Spleen (tissue), 11 donors: ENCODE measurements around the gene NOXA1. TPM values are rescaled to one million over a fixed set of nuclear protein-coding genes. Genes with fewer than 3 reads are reported as not detected.

Experiments
- DNase-seq: peaks from one replicate; pipeline ENCODE4 v3.0.0-alpha.2; 2020
- H3K27ac ChIP-seq, 8 donors: fragments of 200-600 bp; sonication (generic) in 7 of 8; 1 replicate in 4 of 8; 2 replicates in 4 of 8; pipeline versions ENCODE4 v1.5.0 to v1.8.0; 2016 to 2021; ENCODE audit warnings: inconsistent platforms in 4 of 8, mild to moderate bottlenecking in 4 of 8, moderate library complexity in 1 of 8
- H3K27me3 ChIP-seq, 7 donors: fragments of 200-600 bp; sonication (generic) in 6 of 7; replicated peaks in 1 of 7; 1 replicate in 4 of 7; 2 replicates in 3 of 7; pipeline versions ENCODE4 v1.5.0 to v1.8.0; 2016 to 2021; ENCODE audit warnings: inconsistent platforms in 3 of 7, mild to moderate bottlenecking in 1 of 7
- H3K36me3 ChIP-seq, 6 donors: fragments of 200-600 bp; sonication (generic) in 5 of 6; 1 replicate in 4 of 6; 2 replicates in 2 of 6; pipeline versions ENCODE4 v1.5.0 to v1.8.0; 2016 to 2021; ENCODE audit warnings: inconsistent platforms in 2 of 6
- H3K4me1 ChIP-seq, 6 donors: fragments of 200-600 bp; sonication (generic) in 5 of 6; 1 replicate in 3 of 6; 2 replicates in 3 of 6; pipeline versions ENCODE4 v1.5.0 to v1.8.0; 2016 to 2021; ENCODE audit warnings: inconsistent platforms in 3 of 6
- H3K4me3 ChIP-seq, 8 donors: fragments of 200-600 bp; sonication (generic) in 7 of 8; 1 replicate in 4 of 8; 2 replicates in 4 of 8; pipeline versions ENCODE4 v1.5.0 to v1.8.0; 2016 to 2021; ENCODE audit warnings: inconsistent platforms in 4 of 8, mild to moderate bottlenecking in 4 of 8, moderate library complexity in 2 of 8
- H3K9me3 ChIP-seq, 8 donors: fragments of 200-600 bp; sonication (generic) in 7 of 8; 1 replicate in 4 of 8; 2 replicates in 4 of 8; pipeline versions ENCODE4 v1.5.0 to v1.8.0; 2016 to 2021; ENCODE audit warnings: inconsistent platforms in 4 of 8
- POLR2A ChIP-seq, 3 donors: fragments of 450-650 bp; IDR thresholded peaks; one replicate each; pipeline ENCODE4 v1.5.1; 2017; ENCODE audit warnings: antibody characterized with exemption in 3 of 3, mild to moderate bottlenecking in 1 of 3
- POLR2AphosphoS5 ChIP-seq, 3 donors: sonication (generic); formaldehyde crosslinking; IDR thresholded peaks; one replicate each; pipeline ENCODE4 v1.5.1; 2017; ENCODE audit warnings: antibody characterized with exemption in 3 of 3
- WGBS, 5 donors: extraction: QIAGEN DNeasy Blood & Tissue Kit in 3 of 5; methylation state at CpG; one replicate each; pipeline versions ENCODE4 v1.1.5 to v1.1.7; 2013 to 2018; 5-methylcytosine and 5-hydroxymethylcytosine counted together
- intact Hi-C: fragments of 100-400 bp; cut with DNase I; formaldehyde crosslinking; loops from one replicate; pipeline ENCODE4 v1.15.0; 2023; ENCODE audit warnings: low total_unique reads
- polyA plus RNA-seq, 3 donors: library from polyadenylated mRNA; stranded (reverse); fragments of 200-250 nt; gene quantifications; one replicate each; pipeline ENCODE4 v1.2.1, GENCODE V29; 2013
- total RNA-seq, 7 donors: library from RNA; depleted of rRNA in 3 of 7; stranded (reverse); fragments of >200 nt in 3 of 7; fragmentation: NEBNext Ultra II Directional in 4 of 7; extraction: Animal tissue kit (Norgen Biotek cat#: 25700) in 4 of 7; gene quantifications; one replicate each; pipeline versions ENCODE4 v1.1.0 to v1.2.1, GENCODE V29; 2016 to 2021
- TF ChIP-seq, protein P1 (sequence below), 11 experiments: fragments of 200-600 bp in 7 of 11; fragments of 450-650 bp in 4 of 11; sonication (generic) in 4 of 11; IDR thresholded peaks in 8 of 11; conservative IDR thresholded peaks in 3 of 11; 1 replicate in 7 of 11; 2 replicates in 4 of 11; pipeline versions ENCODE4 v1.4.0 to v1.8.0; 2016 to 2021; ENCODE audit warnings: antibody characterized with exemption in 11 of 11, inconsistent platforms in 4 of 11, mild to moderate bottlenecking in 1 of 11
- donor health status: healthy with polysubstance abuse.
- donor health status: DM: no; HTN: no; CAD: no; lungs with moderate emphysema.
- donor health status: DM: no; HTN: no; CAD: no.
- donor health status: Bipolar disorder and iron deficiency.
- donor health status: healthy.
- donor health status: DM: no; HTN: no; CAD: no.
- donor health status: DM: yes; HTN: yes; CAD: no.

NOXA1 gene
- total and polyA plus RNA-seq, 10 donors = 1.9 to 15.0 (median 5.9) TPM

DNA sequence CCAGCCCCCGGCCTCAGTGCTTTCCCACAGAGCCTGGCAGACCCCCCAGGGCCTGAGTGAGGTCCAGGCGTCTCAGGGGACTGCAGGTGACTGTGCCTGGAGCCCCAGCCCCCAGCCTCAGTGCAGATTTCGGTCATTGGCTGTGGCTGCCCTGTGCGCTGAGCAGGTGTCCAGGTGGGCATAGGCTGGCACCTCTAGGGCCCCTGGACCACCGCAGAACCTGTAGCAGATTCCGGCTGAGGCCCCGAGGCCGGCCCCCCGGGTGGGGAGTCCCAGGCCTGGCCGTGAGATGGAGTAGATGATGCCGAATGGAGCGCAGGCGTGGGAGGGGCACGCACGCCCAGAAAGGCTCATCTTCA lies 12.3 kb upstream of the NOXA1 start:
- DNase-seq = no peak
- Histone ChIP-seq H3K9me3 (no peaks in the 10 kb centered on the region), H3K27me3 (peaks cover 0 to 42% (median 8%) of the 10 kb centered on the region in 7 donors), H3K4me1 (peaks cover 24 to 75% (median 46%) of the 10 kb centered on the region in 6 donors), H3K36me3 (no peaks in the 10 kb centered on the region), H3K27ac (peak overlapping the region in 6 of 8 donors; percentile 47 to 86 (median 80)), H3K4me3 (peak overlapping the region in 1 of 8 donors; percentile 44)
- 74 to 83% (median 80%) methylated on average over 1 to 15 of the region's 15 CpGs for WGBS, 5 donors
- TF ChIP-seq POLR2A (IDR thresholded peaks at IDR 0.05) = no peak
- TF ChIP-seq, protein P1, sequence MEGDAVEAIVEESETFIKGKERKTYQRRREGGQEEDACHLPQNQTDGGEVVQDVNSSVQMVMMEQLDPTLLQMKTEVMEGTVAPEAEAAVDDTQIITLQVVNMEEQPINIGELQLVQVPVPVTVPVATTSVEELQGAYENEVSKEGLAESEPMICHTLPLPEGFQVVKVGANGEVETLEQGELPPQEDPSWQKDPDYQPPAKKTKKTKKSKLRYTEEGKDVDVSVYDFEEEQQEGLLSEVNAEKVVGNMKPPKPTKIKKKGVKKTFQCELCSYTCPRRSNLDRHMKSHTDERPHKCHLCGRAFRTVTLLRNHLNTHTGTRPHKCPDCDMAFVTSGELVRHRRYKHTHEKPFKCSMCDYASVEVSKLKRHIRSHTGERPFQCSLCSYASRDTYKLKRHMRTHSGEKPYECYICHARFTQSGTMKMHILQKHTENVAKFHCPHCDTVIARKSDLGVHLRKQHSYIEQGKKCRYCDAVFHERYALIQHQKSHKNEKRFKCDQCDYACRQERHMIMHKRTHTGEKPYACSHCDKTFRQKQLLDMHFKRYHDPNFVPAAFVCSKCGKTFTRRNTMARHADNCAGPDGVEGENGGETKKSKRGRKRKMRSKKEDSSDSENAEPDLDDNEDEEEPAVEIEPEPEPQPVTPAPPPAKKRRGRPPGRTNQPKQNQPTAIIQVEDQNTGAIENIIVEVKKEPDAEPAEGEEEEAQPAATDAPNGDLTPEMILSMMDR (IDR thresholded peaks at IDR 0.05 in 8 of 11, conservative IDR thresholded peaks at IDR 0.05 in 3 of 11) = no peak
- TF ChIP-seq POLR2AphosphoS5 (IDR thresholded peaks at IDR 0.05) = no peak
- intact Hi-C loops = no loop called here

DNA sequence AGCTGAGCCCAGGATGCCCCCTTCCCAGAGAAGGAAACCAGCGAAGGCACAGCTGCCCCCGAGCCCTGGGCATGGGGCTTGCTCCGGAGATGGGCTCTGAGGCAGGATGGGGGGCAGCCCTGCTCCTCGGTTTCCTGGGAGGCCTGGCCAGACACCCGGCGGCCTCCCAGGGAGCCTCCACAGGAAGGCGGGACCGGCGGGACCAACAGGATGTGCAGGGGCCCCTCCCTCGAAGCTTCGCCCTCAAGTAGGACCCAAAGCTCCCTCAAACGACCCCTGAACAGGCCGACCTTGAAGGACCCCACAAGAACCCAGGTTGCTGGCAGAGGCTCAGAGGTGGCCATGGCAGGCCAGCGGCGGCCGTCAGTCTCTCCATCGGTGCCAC lies 11.9 kb upstream of the NOXA1 start:
- Histone ChIP-seq H3K4me3 (peak overlapping the region in 2 of 8 donors; percentile 13 to 44), H3K4me1 (peaks cover 24 to 74% (median 46%) of the 10 kb centered on the region in 6 donors), H3K9me3 (no peaks in the 10 kb centered on the region), H3K36me3 (peaks cover 0 to 2% (median 0%) of the 10 kb centered on the region in 6 donors), H3K27me3 (peaks cover 0 to 38% (median 8%) of the 10 kb centered on the region in 7 donors), H3K27ac (peak overlapping the region in 7 of 8 donors; percentile 36 to 86 (median 76))
- no peak for DNase-seq
- TF ChIP-seq POLR2AphosphoS5 (IDR thresholded peaks at IDR 0.05) (no peak), POLR2A (IDR thresholded peaks at IDR 0.05) (no peak)
- TF ChIP-seq, protein P1 (IDR thresholded peaks at IDR 0.05 in 8 of 11, conservative IDR thresholded peaks at IDR 0.05 in 3 of 11) = no peak
- intact Hi-C loops = no loop called here
- 10 to 40% (median 19%) methylated on average over 6 to 17 of the region's 17 CpGs for WGBS, 5 donors

DNA sequence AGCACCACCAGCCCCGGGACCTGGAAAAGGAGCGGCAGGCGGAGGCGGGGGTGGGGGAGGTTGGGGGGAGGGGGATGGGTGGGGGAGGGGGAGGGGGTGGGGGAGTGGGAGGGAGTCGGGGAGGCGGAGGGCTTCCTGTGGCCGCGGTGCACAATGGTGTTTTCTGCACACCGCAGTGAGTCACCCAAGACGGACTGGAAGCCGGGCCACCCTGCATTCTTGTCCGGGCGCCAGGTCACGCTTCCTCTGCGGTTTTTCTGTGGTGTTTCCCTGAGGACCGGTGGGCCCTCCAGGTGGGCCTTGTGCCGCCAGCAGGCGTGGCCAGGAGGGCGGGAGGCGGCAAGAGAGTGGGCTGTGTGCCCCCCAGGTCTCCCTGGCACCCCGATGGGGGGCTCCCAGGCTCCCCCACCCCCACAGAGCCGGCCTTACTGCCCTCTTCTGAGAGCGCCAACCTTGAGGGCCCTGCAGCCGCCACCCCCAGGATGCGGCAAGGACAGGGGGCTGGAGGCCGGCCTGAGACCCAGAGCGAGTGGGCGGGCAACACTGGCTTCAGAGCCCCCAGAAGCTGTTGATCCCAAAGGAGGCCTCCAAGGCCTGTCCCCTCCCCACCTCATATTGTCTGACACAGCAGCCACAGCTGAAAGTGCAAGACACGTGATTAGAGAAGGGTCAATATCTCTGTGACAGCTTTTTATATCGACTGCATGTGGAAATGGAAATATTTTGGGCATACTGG lies 11.4 kb upstream of the NOXA1 start:
- H3K27me3 ChIP-seq = peaks cover 0 to 32% (median 8%) of the 10 kb centered on the region in 7 donors
- 9 to 29% (median 21%) methylated on average over 19 to 30 of the region's 30 CpGs for WGBS, 5 donors
- DNase-seq = peak; percentile 88
- peaks cover 0 to 7% (median 0%) of the 10 kb centered on the region in 6 donors for H3K36me3 ChIP-seq
- H3K27ac ChIP-seq = peak overlapping the region; percentile 36 to 86 (median 78)
- TF ChIP-seq POLR2AphosphoS5 (IDR thresholded peaks at IDR 0.05) = peak; percentile 50 to 71 (median 59)
- TF ChIP-seq, protein P1 (IDR thresholded peaks at IDR 0.05 in 8 of 11, conservative IDR thresholded peaks at IDR 0.05 in 3 of 11) = no peak
- peak overlapping the region in 3 of 8 donors; percentile 13 to 44 (median 15) for H3K4me3 ChIP-seq
- intact Hi-C loops = no loop called here
- no peaks in the 10 kb centered on the region for H3K9me3 ChIP-seq
- peaks cover 21 to 74% (median 43%) of the 10 kb centered on the region in 6 donors for H3K4me1 ChIP-seq

DNA sequence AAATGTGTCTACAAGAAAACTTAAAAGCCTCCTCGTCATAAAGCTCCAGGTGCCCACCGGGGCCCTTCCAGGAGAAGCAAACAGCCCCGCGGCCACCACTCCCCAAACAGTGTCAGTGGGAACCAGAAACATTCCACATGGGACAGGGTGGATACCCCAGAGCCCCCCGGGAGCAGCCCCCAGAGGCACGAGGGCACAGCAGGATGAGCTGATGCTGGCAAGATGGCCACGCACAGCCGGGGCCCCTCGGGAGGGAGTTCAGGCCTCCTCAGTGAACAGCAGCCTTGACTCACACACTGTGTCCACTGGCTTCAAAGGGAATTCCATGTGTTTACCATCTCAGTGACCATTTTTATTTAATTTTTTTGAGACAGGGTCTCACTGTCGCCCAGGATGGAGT lies 10.8 kb upstream of the NOXA1 start:
- H3K27ac ChIP-seq = peak overlapping the region in 7 of 8 donors; percentile 73 to 86 (median 80)
- no peak for DNase-seq
- TF ChIP-seq POLR2AphosphoS5 (IDR thresholded peaks at IDR 0.05) = no peak
- TF ChIP-seq, protein P1 (IDR thresholded peaks at IDR 0.05 in 8 of 11, conservative IDR thresholded peaks at IDR 0.05 in 3 of 11) = no peak
- peaks cover 0 to 31% (median 4%) of the 10 kb centered on the region in 7 donors for H3K27me3 ChIP-seq
- peaks cover 14 to 74% (median 37%) of the 10 kb centered on the region in 6 donors for H3K4me1 ChIP-seq
- intact Hi-C loops = no loop called here
- peaks cover 0 to 13% (median 0%) of the 10 kb centered on the region in 6 donors for H3K36me3 ChIP-seq
- H3K4me3 ChIP-seq = no peak overlapping the region
- WGBS, 5 donors = 69 to 83% (median 76%) methylated on average over 10 of the region's 10 CpGs
- H3K9me3 ChIP-seq = no peaks in the 10 kb centered on the region
